Gastroesophageal sphincter (tissue), 4 donors: ENCODE data around the gene PLAC9. TPM values are rescaled to one million over a fixed set of nuclear protein-coding genes. Genes with fewer than 3 reads are reported as not detected.
"Not testable (repeated sequence)": the region's sequence is repeated elsewhere in the genome, so short reads cannot be mapped to it uniquely, and the experiment has no call there.

Source experiments
- ATAC-seq: fragments of 150-250 bp; one replicate; pipeline ENCODE4 v1.9.1; 2016; ENCODE audit warnings: mild to moderate bottlenecking, moderate library complexity
- H3K27ac ChIP-seq, 4 donors: fragments of 200-600 bp; sonication (generic) in 3 of 4; 1 replicate in 3 of 4; 2 replicates in 1 of 4; pipeline ENCODE4 v1.5.1; 2016 to 2019
- H3K27me3 ChIP-seq: fragments of 200-600 bp; sonication (generic); one replicate; pipeline ENCODE4 v1.5.1; 2019
- H3K36me3 ChIP-seq, 2 donors: fragments of 200-600 bp; sonication (generic); one replicate each; pipeline ENCODE4 v1.5.1; 2019; ENCODE audit warnings: control low read depth in 1 of 2
- H3K4me1 ChIP-seq, 3 donors: fragments of 200-600 bp; sonication (generic); 1 replicate in 2 of 3; 2 replicates in 1 of 3; pipeline ENCODE4 v1.5.1; 2016 to 2019; ENCODE audit warnings: control low read depth in 2 of 3
- H3K4me3 ChIP-seq, 2 donors: fragments of 200-600 bp; sonication (generic); one replicate each; pipeline ENCODE4 v1.5.1; 2019; ENCODE audit warnings: mild to moderate bottlenecking in 1 of 2, moderate library complexity in 1 of 2
- H3K9me3 ChIP-seq, 3 donors: fragments of 200-600 bp; sonication (generic); one replicate each; pipeline ENCODE4 v1.5.1; 2017 to 2019; ENCODE audit warnings: control low read depth in 2 of 3
- CTCF ChIP-seq, 4 experiments: fragments of 200-600 bp in 2 of 4; fragments of 450-650 bp in 2 of 4; sonication (generic) in 1 of 4; IDR thresholded peaks; one replicate each; pipeline ENCODE4 v1.5.1; 2017 to 2019; ENCODE audit warnings: antibody characterized with exemption in 4 of 4, mild to moderate bottlenecking in 2 of 4, moderate library complexity in 2 of 4
- EP300 ChIP-seq: sonication (generic); formaldehyde crosslinking; IDR thresholded peaks from one replicate; pipeline ENCODE4 v1.6.1; 2017; ENCODE audit warnings: antibody characterized with exemption, mild to moderate bottlenecking
- POLR2A ChIP-seq, 2 donors: fragments of 450-650 bp; IDR thresholded peaks; one replicate each; pipeline ENCODE4 v1.6.1; 2017; ENCODE audit warnings: antibody characterized with exemption in 2 of 2, mild to moderate bottlenecking in 2 of 2, moderate library complexity in 1 of 2
- POLR2AphosphoS5 ChIP-seq: sonication (generic); formaldehyde crosslinking; IDR thresholded peaks from one replicate; pipeline ENCODE4 v1.6.1; 2017; ENCODE audit warnings: antibody characterized with exemption
- WGBS, 2 donors: methylation state at CpG; one replicate each; pipeline ENCODE4 v1.1.5; 2018; ENCODE audit warnings: low coverage in 1 of 2; 5-methylcytosine and 5-hydroxymethylcytosine counted together
- total RNA-seq, 4 donors: library from RNA; depleted of rRNA; stranded (reverse); fragments of >200 nt; gene quantifications; one replicate each; pipeline ENCODE4 v1.1.0, GENCODE V29; 2016

The PLAC9 gene
- total RNA-seq, 4 donors from 2014 or later, result 21.0 to 34.9 (median 28.9) TPM

GRCh38 chr10:80122110-80122710 lies 10.3 kb upstream of the PLAC9 start:
- Histone ChIP-seq H3K27me3 (no peaks in the 10 kb centered on the region), H3K4me1 (peaks cover 0 to 4% (median 0%) of the 10 kb centered on the region in 3 donors), H3K36me3 (no peaks in the 10 kb centered on the region), H3K27ac (peak overlapping the region in 1 of 4 donors; percentile 4), H3K9me3 (no peaks in the 10 kb centered on the region), H3K4me3 (no peak overlapping the region)
- TF ChIP-seq CTCF (IDR thresholded peaks at IDR 0.05) (no peak), POLR2A (IDR thresholded peaks at IDR 0.05) (no peak), EP300 (no peak), POLR2AphosphoS5 (no peak)
- no peak for ATAC-seq

- no peaks in the 10 kb centered on the region for H3K36me3 ChIP-seq
- no peak overlapping the region for H3K27ac ChIP-seq
- H3K4me1 ChIP-seq, result peaks cover 0 to 4% (median 0%) of the 10 kb centered on the region in 3 donors
- H3K27me3 ChIP-seq, result no peaks in the 10 kb centered on the region
- ATAC-seq, result peak; percentile 25
- no peak overlapping the region for H3K4me3 ChIP-seq
- TF ChIP-seq CTCF (IDR thresholded peaks at IDR 0.05) (no peak), POLR2A (IDR thresholded peaks at IDR 0.05) (no peak), EP300 (no peak), POLR2AphosphoS5 (no peak)
- 57 to 73% methylated on average over 1 to 2 of the region's 2 CpGs for WGBS, 2 donors
- no peaks in the 10 kb centered on the region for H3K9me3 ChIP-seq
Observed at GRCh38 chr10:80122746-80123145, 9.8 kb upstream of the PLAC9 start.

GRCh38 chr10:80126876-80127275 lies 5.7 kb upstream of the PLAC9 start:
- H3K27me3 ChIP-seq, result peaks cover 5% of the 10 kb centered on the region
- H3K36me3 ChIP-seq, result no peaks in the 10 kb centered on the region
- H3K27ac ChIP-seq, result no peak overlapping the region
- no peaks in the 10 kb centered on the region for H3K9me3 ChIP-seq
- TF ChIP-seq CTCF (IDR thresholded peaks at IDR 0.05) (no peak), POLR2A (IDR thresholded peaks at IDR 0.05) (no peak), EP300 (no peak), POLR2AphosphoS5 (no peak)
- no peak for ATAC-seq
- peaks cover 0 to 6% (median 4%) of the 10 kb centered on the region in 3 donors for H3K4me1 ChIP-seq
- 36% methylated on average over 2 of the region's 4 CpGs; no CpG with 5 or more reads in 1 of the 2 donors for WGBS, 2 donors
- H3K4me3 ChIP-seq, result no peak overlapping the region

DNA sequence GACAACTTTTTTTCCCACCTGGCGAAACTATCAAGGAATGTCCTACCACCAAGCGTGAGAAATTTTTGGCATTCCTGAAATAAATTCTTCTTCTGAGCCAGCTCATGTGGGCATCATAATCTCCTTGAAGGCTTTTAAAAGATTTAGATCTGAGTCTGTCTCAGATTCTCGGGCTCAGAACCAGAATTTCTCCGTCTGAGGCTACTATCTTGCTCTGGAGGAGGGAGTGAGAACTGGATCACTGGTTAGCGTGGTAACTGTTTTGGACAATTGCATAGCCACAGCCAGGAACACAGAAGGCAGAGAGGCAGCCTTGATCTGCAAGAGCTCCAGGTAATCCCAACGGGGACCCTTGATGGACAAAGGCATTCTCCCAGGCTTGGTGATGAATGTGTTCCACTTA lies 1.0 kb upstream of the PLAC9 start:
- no peak for ATAC-seq
- H3K9me3 ChIP-seq, result no peaks in the 10 kb centered on the region
- H3K4me1 ChIP-seq, result peaks cover 0 to 34% (median 7%) of the 10 kb centered on the region in 3 donors
- no peak for TF ChIP-seq CTCF (IDR thresholded peaks at IDR 0.05)
- TF ChIP-seq POLR2A (IDR thresholded peaks at IDR 0.05), result no peak
- no peak for TF ChIP-seq POLR2AphosphoS5
- no peak for TF ChIP-seq EP300
- H3K36me3 ChIP-seq, result no peaks in the 10 kb centered on the region
- H3K4me3 ChIP-seq, result no peak overlapping the region
- peak overlapping the region in 2 of 4 donors; percentile 4 to 82 for H3K27ac ChIP-seq
- peaks cover 46% of the 10 kb centered on the region for H3K27me3 ChIP-seq
- WGBS, 2 donors, result 82 to 93% methylated on average over 2 to 3 of the region's 6 CpGs

GRCh38 chr10:80133206-80133605 lies 676 bp downstream of the PLAC9 start:
- TF ChIP-seq CTCF (IDR thresholded peaks at IDR 0.05) (no peak), POLR2AphosphoS5 (peak; percentile 36), POLR2A (IDR thresholded peaks at IDR 0.05) (peak; percentile 54 to 55), EP300 (no peak)
- Histone ChIP-seq H3K36me3 (no peaks in the 10 kb centered on the region), H3K27ac (peak overlapping the region; percentile 77 to 86 (median 83)), H3K4me3 (peak overlapping the region; percentile 41 to 55), H3K4me1 (peaks cover 0 to 51% (median 8%) of the 10 kb centered on the region in 3 donors), H3K27me3 (peaks cover 60% of the 10 kb centered on the region), H3K9me3 (no peaks in the 10 kb centered on the region)
- 7 to 16% methylated on average over 3 to 4 of the region's 6 CpGs for WGBS, 2 donors
- ATAC-seq, result peak; percentile 40

GRCh38 chr10:80133687-80134086 lies 1.2 kb downstream of the PLAC9 start:
- 53 to 62% methylated on average over 3 to 7 of the region's 9 CpGs for WGBS, 2 donors

More at GRCh38 chr10:80133687-80134086, 1.2 kb downstream of the PLAC9 start:
- not testable (repeated sequence) for H3K36me3 ChIP-seq, ATAC-seq, H3K9me3 ChIP-seq
- peak overlapping the region; percentile 77 to 86 (median 83) for H3K27ac ChIP-seq
- peaks cover 65% of the 10 kb centered on the region for H3K27me3 ChIP-seq
- peak overlapping the region; percentile 41 to 55 for H3K4me3 ChIP-seq
- peaks cover 0 to 55% (median 9%) of the 10 kb centered on the region in 3 donors for H3K4me1 ChIP-seq
